Measurements from ENCODE around the gene DZIP1L.

The DZIP1L gene

DNA sequence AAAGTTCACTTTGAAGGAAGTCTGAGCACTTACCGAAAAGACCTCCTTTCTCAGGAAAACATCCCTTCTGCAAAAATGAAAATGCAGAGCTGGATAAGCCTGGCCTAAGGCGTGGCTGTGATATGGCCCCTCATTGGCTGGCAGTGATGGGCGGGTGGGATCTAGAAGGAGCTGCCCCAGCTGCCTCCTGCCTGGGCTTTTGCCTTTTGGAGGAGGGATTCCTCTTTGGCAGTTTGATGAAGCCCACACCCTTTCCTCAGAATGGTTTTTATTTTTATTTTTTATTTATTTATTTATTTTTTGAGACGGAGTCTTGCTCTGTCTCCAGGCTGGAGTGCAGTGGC lies 4.0 kb upstream of the DZIP1L start:
- Histone ChIP-seq H3K27ac (no peak overlapping the region), H3K4me1 (peaks cover 4% of the 10 kb centered on the region), H3K36me3 (ENCODE audit: control insufficient read depth, insufficient read depth, low read length) (no peaks in the 10 kb centered on the region), H2AFZ (no peak overlapping the region), H3K9ac (no peak overlapping the region), H3K79me2 (no peaks in the 10 kb centered on the region), H3K27me3 (ENCODE audit: control insufficient read depth, insufficient read depth, low read length) (no peaks in the 10 kb centered on the region), H3K4me2 (ENCODE audit: low read length) (no peak overlapping the region), H3K4me3 (ENCODE audit: low read depth, low read length) (no peak overlapping the region), H3K9me3 (ENCODE audit: control insufficient read depth, low read length) (no peaks in the 10 kb centered on the region)
- TF ChIP-seq, protein P1, sequence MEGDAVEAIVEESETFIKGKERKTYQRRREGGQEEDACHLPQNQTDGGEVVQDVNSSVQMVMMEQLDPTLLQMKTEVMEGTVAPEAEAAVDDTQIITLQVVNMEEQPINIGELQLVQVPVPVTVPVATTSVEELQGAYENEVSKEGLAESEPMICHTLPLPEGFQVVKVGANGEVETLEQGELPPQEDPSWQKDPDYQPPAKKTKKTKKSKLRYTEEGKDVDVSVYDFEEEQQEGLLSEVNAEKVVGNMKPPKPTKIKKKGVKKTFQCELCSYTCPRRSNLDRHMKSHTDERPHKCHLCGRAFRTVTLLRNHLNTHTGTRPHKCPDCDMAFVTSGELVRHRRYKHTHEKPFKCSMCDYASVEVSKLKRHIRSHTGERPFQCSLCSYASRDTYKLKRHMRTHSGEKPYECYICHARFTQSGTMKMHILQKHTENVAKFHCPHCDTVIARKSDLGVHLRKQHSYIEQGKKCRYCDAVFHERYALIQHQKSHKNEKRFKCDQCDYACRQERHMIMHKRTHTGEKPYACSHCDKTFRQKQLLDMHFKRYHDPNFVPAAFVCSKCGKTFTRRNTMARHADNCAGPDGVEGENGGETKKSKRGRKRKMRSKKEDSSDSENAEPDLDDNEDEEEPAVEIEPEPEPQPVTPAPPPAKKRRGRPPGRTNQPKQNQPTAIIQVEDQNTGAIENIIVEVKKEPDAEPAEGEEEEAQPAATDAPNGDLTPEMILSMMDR (IDR thresholded peaks at IDR 0.05), result no peak

DNA sequence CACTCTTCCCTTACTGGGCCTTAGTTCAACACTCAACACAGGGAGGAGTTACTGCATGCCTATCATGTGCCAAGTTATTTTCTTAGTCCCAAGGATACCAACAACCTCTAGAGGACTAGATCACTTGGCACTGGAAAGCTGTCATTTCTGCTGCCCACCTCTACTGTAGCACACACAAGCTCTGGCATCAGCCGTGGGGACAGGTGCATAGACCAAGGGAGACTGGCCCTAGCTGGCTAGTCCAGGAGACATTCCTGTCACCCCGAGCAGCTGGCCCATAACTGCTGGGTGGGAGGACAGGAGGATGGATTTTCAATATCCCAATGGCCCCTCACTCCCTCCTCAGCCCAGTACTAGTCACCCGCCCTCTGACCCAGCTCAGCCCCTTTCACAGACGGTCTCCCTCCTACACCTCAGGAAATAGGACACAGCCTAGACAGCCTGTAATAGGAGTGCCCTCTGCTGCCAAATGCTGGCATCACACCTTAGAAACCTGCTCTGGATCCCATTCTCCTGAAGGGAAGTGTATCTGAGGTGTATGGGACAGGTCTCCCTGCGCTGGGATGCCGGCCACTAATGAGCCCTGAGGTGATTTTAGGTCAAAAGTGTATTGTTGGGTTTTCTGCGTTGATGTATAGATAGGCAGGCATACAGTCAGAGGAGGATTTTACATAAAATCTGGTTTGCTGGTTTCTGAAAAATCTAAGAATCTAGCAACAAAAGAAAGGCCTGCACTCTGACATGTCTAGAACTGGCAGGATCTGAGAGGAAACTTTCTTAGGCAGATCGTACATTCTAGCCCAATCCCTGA lies 3.4 kb upstream of the DZIP1L start:
- Histone ChIP-seq H3K4me2 (ENCODE audit: low read length) (no peak overlapping the region), H3K36me3 (ENCODE audit: control insufficient read depth, insufficient read depth, low read length) (no peaks in the 10 kb centered on the region), H3K9ac (no peak overlapping the region), H2AFZ (peak overlapping the region; percentile 34), H3K4me1 (peaks cover 9% of the 10 kb centered on the region), H3K27ac (no peak overlapping the region), H3K9me3 (ENCODE audit: control insufficient read depth, low read length) (no peaks in the 10 kb centered on the region), H3K27me3 (ENCODE audit: control insufficient read depth, insufficient read depth, low read length) (no peaks in the 10 kb centered on the region), H3K79me2 (no peaks in the 10 kb centered on the region), H3K4me3 (ENCODE audit: low read depth, low read length) (no peak overlapping the region)
- TF ChIP-seq, protein P1 (IDR thresholded peaks at IDR 0.05), result peak; percentile 89

DNA sequence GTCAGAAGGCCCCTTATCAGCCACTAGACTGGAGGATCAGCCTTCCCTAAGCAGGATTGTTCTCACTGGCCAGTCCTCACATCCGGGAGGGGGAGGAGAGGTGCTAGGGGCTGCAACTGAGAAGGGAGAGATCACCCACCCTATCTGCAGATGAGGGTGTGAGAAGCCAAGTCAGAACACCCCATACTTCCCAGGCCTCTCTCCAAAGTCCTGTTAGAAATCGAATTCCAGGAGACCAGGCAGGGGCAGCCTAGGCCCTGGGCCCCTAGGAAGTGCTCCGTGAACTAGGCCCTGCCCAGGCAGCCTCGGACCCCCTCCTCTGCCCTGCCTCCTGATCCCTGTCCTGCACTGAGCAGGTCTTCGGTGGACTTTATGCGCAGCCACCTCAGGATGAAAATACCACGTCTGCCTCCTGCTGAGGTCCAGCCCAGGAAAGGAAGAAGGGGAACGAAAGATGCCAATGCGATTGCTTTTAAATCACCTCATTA lies 933 bp downstream of the DZIP1L start:
- peak overlapping the region; percentile 74 for H3K27ac ChIP-seq
- H3K4me3 ChIP-seq (ENCODE audit: low read depth, low read length), result peak overlapping the region; percentile 63
- TF ChIP-seq, protein P1 (IDR thresholded peaks at IDR 0.05), result no peak
- H3K4me2 ChIP-seq (ENCODE audit: low read length), result peak overlapping the region; percentile 94
- H3K4me1 ChIP-seq, result peaks cover 13% of the 10 kb centered on the region
- no peaks in the 10 kb centered on the region for H3K36me3 ChIP-seq (ENCODE audit: control insufficient read depth, insufficient read depth, low read length)
- H3K9ac ChIP-seq, result peak overlapping the region; percentile 69
- H3K9me3 ChIP-seq (ENCODE audit: control insufficient read depth, low read length), result no peaks in the 10 kb centered on the region
- peaks cover 12% of the 10 kb centered on the region for H3K79me2 ChIP-seq
- no peaks in the 10 kb centered on the region for H3K27me3 ChIP-seq (ENCODE audit: control insufficient read depth, insufficient read depth, low read length)
- H2AFZ ChIP-seq, result peak overlapping the region; percentile 98

DNA sequence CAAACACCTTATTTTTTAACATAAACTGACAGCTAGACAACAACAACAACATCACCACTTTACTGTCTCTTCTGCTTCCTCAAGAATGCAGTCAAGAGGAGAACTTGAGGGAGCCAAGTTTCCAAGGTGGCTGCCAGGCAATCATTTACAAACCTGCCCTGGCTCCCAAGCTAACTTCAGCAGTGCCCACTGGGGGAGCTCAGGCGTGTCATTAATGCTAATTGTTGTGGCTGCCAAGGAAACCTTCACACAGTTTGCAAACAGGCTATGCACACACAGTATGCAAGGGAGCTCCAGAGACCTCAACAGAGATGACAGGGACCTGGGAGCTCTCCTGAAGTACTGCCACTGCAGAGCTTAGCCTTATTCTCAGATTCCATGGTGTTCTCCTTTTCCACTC lies 2.1 kb downstream of the DZIP1L start:
- Histone ChIP-seq H3K4me3 (ENCODE audit: low read depth, low read length) (no peak overlapping the region), H3K4me1 (peaks cover 13% of the 10 kb centered on the region), H3K36me3 (ENCODE audit: control insufficient read depth, insufficient read depth, low read length) (no peaks in the 10 kb centered on the region), H2AFZ (no peak overlapping the region), H3K27me3 (ENCODE audit: control insufficient read depth, insufficient read depth, low read length) (no peaks in the 10 kb centered on the region), H3K79me2 (peaks cover 12% of the 10 kb centered on the region), H3K27ac (no peak overlapping the region), H3K9me3 (ENCODE audit: control insufficient read depth, low read length) (no peaks in the 10 kb centered on the region), H3K9ac (no peak overlapping the region), H3K4me2 (ENCODE audit: low read length) (no peak overlapping the region)
- TF ChIP-seq, protein P1 (IDR thresholded peaks at IDR 0.05), result no peak

DNA sequence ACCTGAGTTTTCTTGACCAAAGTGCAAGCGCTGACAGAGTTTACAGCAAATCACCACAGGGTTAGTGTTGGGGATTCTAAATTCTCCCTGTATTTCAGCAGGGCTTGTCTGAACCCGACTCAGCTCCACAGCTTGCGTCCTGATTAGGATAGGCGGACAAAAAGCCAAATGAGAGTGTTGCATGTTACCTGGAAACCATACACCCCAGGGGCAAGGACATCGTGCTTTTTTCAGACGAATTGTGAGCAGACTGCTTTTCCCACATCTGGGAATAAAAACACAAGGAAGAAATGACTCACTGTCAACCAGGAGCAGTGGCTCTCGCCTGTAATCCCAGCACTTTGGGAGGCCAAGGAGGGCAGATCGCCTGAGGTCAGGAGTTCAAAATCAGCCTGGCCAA lies 3.0 kb downstream of the DZIP1L start:
- H3K27ac ChIP-seq, result no peak overlapping the region
- TF ChIP-seq, protein P1 (IDR thresholded peaks at IDR 0.05), result no peak

More for the DNA sequence above, 3.0 kb downstream of the DZIP1L start:
- H3K79me2 ChIP-seq, result peaks cover 12% of the 10 kb centered on the region
- H2AFZ ChIP-seq, result no peak overlapping the region
- no peaks in the 10 kb centered on the region for H3K9me3 ChIP-seq (ENCODE audit: control insufficient read depth, low read length)
- no peaks in the 10 kb centered on the region for H3K27me3 ChIP-seq (ENCODE audit: control insufficient read depth, insufficient read depth, low read length)
- H3K4me1 ChIP-seq, result peaks cover 13% of the 10 kb centered on the region
- H3K4me2 ChIP-seq (ENCODE audit: low read length), result no peak overlapping the region
- H3K36me3 ChIP-seq (ENCODE audit: control insufficient read depth, insufficient read depth, low read length), result no peaks in the 10 kb centered on the region
- no peak overlapping the region for H3K9ac ChIP-seq
- no peak overlapping the region for H3K4me3 ChIP-seq (ENCODE audit: low read depth, low read length)

All from parathyroid adenoma (tissue), 2 donors.